Prostate gland (tissue), 2 donors: ENCODE data around the gene ZNF837. TPM values are rescaled to one million over a fixed set of nuclear protein-coding genes. Genes with fewer than 3 reads are reported as not detected.
"Not testable (repeated sequence)": the region's sequence is repeated elsewhere in the genome, so short reads cannot be mapped to it uniquely, and the experiment has no call there.

Experiments used
- DNase-seq: peaks from one replicate; pipeline ENCODE4 v3.0.0-alpha.2; 2019; ENCODE audit warnings: low spot score
- H3K27ac ChIP-seq, 2 donors: fragments of 200-600 bp; sonication (generic); 2 replicates each; pipeline ENCODE4 v1.5.1; 2017 to 2019
- H3K27me3 ChIP-seq: fragments of 200-600 bp; sonication (generic); replicated peaks from 2 replicates; pipeline ENCODE4 v1.5.1; 2019; ENCODE audit not compliant: insufficient read depth
- H3K36me3 ChIP-seq, 2 donors: fragments of 200-600 bp; sonication (generic); 1 replicate in 1 of 2; 2 replicates in 1 of 2; pipeline versions ENCODE4 v1.5.1 to v1.8.1; 2017 to 2019
- H3K4me1 ChIP-seq: fragments of 200-600 bp; sonication (generic); replicated peaks from 2 replicates; pipeline ENCODE4 v1.5.1; 2019
- H3K4me3 ChIP-seq, 2 donors: fragments of 200-600 bp; sonication (generic); 2 replicates each; pipeline ENCODE4 v1.5.1; 2017 to 2019
- H3K9me3 ChIP-seq: fragments of 200-600 bp; sonication (generic); 2 replicates; pipeline ENCODE4 v1.5.1; 2017
- POLR2A ChIP-seq: fragments of 450-650 bp; IDR thresholded peaks from one replicate; pipeline ENCODE4 v1.6.1; 2016; ENCODE audit warnings: antibody characterized with exemption, mild to moderate bottlenecking
- POLR2AphosphoS5 ChIP-seq: sonication (generic); formaldehyde crosslinking; IDR thresholded peaks from one replicate; pipeline ENCODE4 v1.6.1; 2017; ENCODE audit warnings: antibody characterized with exemption
- WGBS: methylation state at CpG from one replicate; pipeline ENCODE4 v1.1.5; 2018; 5-methylcytosine and 5-hydroxymethylcytosine counted together
- intact Hi-C: fragments of 100-400 bp; cut with DNase I; formaldehyde crosslinking; loops from one replicate; pipeline ENCODE4 v1.14.2; 2022
- total RNA-seq, 2 donors: library from RNA; depleted of rRNA; stranded (reverse); fragments of >200 nt; gene quantifications; one replicate each; pipeline ENCODE4 v1.1.0, GENCODE V29; 2016
- TF ChIP-seq, protein P1 (sequence below), 4 experiments: fragments of 200-600 bp in 2 of 4; fragments of 450-650 bp in 2 of 4; sonication (generic) in 2 of 4; IDR thresholded peaks; 1 replicate in 3 of 4; 2 replicates in 1 of 4; pipeline ENCODE4 v1.5.1; 2016 to 2019; ENCODE audit warnings: antibody characterized with exemption in 4 of 4, mild to moderate bottlenecking in 2 of 4, moderate library complexity in 2 of 4

ZNF837 gene
- total RNA-seq, 2 donors from 2014 or later, result 12.2 to 15.7 TPM

DNA sequence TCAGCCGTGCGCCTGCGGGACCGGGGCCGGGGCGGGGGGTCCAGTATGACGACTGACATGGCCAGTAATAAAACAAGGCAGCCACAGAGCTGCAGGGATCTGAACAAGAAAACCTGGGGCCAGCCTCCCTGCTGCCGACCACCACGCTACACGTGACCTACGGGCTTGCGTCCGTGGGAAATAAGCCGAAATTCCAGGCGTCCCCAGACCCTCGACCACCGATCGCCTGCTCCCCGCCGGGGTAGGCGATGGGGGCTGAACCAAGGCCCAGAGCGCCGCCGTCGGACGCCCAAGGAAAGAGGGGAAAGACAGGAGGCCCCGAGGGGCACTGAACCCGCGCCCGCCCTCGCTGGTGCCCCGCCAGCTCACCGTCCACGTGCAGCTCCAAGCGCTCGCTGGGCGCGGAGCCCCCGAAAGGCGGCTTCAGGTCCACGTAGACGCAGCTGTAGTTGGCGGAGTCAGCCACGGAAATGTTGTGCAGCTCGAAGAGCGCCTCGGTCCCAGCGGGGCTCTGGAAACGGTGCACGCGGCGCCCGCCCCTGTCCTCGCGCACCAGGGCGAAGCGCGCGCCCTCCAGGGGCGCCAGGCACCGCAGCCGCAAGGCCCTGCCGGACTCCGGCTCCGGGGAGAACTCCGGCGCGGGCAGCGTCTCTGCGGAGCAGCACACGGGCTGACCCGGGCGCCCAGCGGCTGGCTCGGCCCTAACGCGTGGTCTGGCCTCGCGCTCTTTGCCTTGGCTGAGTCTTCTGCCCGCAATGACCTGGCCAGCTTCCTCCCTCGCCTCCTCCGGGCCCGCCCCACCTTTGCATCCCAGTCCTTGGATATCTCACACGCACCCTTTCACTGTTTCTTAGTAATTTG lies 30.6 kb downstream of the ZNF837 start:
- Histone ChIP-seq H3K27me3 (peaks cover 3% of the 10 kb centered on the region), H3K4me1 (no peaks in the 10 kb centered on the region), H3K9me3 (no peaks in the 10 kb centered on the region), H3K36me3 (no peaks in the 10 kb centered on the region), H3K27ac (no peak overlapping the region), H3K4me3 (no peak overlapping the region)
- DNase-seq, result no peak
- intact Hi-C loops, result no loop called here
- WGBS, result 30% methylated on average over 68 of the region's 84 CpGs
- TF ChIP-seq POLR2AphosphoS5 (no peak), POLR2A (no peak)
- TF ChIP-seq, protein P1, sequence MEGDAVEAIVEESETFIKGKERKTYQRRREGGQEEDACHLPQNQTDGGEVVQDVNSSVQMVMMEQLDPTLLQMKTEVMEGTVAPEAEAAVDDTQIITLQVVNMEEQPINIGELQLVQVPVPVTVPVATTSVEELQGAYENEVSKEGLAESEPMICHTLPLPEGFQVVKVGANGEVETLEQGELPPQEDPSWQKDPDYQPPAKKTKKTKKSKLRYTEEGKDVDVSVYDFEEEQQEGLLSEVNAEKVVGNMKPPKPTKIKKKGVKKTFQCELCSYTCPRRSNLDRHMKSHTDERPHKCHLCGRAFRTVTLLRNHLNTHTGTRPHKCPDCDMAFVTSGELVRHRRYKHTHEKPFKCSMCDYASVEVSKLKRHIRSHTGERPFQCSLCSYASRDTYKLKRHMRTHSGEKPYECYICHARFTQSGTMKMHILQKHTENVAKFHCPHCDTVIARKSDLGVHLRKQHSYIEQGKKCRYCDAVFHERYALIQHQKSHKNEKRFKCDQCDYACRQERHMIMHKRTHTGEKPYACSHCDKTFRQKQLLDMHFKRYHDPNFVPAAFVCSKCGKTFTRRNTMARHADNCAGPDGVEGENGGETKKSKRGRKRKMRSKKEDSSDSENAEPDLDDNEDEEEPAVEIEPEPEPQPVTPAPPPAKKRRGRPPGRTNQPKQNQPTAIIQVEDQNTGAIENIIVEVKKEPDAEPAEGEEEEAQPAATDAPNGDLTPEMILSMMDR (IDR thresholded peaks at IDR 0.05), result no peak

DNA sequence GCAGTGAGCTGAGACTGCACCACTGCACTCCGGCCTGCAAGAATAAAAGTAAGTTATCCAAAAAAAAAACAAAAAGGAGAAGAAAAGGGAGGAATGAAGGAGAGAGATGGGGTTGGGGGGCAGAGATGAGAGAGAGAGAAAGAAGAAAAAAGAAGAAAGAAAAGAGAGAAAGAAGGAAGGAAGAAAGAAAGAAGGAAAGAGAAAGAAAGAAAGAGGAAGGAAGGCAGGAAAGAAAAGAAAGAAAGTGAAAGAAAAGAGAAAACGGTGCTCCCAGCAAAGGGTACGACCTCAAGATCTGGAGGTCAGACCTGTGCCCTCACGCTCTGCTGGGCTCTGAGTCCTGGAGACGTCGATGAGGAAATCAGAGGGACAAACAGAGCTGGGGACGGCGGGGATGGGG lies 31.2 kb downstream of the ZNF837 start:
- peaks cover 3% of the 10 kb centered on the region for H3K27me3 ChIP-seq
- TF ChIP-seq POLR2A (no peak), POLR2AphosphoS5 (no peak)
- TF ChIP-seq, protein P1 (IDR thresholded peaks at IDR 0.05), result no peak
- no peak for DNase-seq
- no peak overlapping the region for H3K27ac ChIP-seq
- WGBS, result 38% methylated on average over 8 of the region's 8 CpGs
- H3K9me3 ChIP-seq, result no peaks in the 10 kb centered on the region
- no peak overlapping the region for H3K4me3 ChIP-seq
- H3K36me3 ChIP-seq, result no peaks in the 10 kb centered on the region
- H3K4me1 ChIP-seq, result no peaks in the 10 kb centered on the region
- intact Hi-C loops, result no loop called here

DNA sequence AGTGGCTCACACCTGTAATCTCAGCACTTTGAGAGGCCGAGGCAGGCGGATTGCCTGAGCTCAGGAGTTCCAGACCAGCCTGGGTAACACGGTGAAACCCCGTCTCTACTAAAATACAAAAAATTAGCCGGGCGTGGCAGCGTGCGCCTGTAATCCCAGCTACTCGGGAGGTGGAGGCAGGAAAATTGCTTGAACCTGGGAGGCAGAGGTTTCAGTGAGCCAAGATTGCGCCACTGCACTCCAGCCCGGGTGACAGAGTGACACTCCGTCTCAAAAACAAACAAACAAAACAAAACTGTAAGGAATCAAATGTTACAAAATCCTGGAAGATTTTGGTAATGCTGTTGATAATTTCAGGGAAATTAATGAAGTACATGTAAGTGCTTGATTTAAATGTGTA lies 32.8 kb downstream of the ZNF837 start:
- H3K9me3 ChIP-seq, H3K27ac ChIP-seq, H3K4me1 ChIP-seq, DNase-seq, intact Hi-C loops, H3K36me3 ChIP-seq, H3K27me3 ChIP-seq: not testable (repeated sequence)
- peak overlapping the region; percentile 44 for H3K4me3 ChIP-seq
- 25% methylated on average over 12 of the region's 12 CpGs for WGBS

DNA sequence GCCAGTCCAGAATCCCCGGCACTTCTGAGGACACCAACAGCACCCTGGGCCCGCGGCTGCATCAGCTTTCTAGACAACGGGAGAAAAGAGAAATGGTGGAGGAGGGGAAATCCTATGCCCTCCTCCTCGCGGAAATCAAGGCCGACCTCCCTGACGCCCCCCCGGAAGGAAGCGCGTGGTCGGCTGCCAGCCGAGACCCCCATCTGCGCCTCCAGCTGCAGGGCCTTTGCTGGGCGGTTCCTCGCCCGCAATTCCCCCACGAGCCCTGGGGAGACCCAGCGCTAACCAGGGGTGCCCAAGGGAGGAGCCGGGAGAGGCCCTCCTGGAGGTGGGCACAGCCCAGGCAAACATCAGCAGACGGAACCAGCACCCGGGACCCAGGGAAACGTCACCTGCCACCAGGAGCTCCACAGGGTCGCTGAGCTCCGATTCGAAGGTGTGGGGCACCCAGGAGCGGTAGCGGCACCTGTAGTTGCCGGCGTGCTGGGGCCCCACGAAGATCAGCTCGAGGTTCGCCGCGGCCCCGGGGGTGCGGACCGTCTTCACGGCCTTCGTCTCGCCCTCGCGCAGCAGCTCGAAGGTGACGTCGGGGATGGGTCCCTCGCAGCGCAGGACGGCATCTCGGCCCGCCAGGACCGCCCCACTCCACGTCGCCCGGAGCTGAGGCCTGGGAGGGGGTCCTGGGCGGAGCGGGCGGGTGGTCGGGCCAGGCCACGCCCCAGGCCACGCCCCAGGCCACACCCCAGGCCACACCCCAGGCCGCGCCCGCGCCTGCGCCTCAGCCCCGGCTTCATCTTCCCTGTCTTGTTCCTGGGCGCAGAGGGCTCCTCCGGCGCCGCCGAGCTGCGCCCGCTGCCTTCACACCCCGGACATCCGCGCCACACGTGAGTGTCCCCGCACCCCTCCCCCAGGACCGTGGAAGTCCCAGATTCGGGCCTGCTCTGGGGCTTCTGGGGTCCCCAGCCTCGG lies 33.6 kb downstream of the ZNF837 start:
- Histone ChIP-seq H3K4me1 (no peaks in the 10 kb centered on the region), H3K36me3 (no peaks in the 10 kb centered on the region), H3K27me3 (peaks cover 3% of the 10 kb centered on the region), H3K4me3 (peak overlapping the region; percentile 44), H3K27ac (peak overlapping the region; percentile 62 to 66), H3K9me3 (no peaks in the 10 kb centered on the region)
- intact Hi-C loops, result no loop called here
- WGBS, result 3% methylated on average over 60 of the region's 82 CpGs
- peak; percentile 18 for DNase-seq
- TF ChIP-seq POLR2AphosphoS5, result peak; percentile 31
- TF ChIP-seq, protein P1 (IDR thresholded peaks at IDR 0.05), result no peak

DNA sequence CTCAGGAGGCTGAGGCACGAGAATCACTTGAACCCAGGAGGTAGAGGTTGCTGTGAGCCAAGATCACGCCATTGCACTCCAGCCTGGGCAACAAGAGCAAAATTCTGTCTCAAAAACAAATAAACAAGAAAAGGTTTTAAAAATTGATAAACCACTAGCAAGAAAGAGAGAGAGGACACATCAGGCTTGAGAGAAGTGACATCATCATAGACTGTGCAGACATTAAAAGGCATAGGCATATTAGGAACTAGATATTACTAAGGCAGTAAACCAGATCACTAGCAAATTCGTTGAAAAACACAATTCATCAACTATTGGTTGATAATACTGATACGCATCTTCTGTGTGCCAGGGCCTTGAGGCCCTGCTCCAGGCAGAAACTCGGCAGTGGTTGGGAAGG lies 35.3 kb downstream of the ZNF837 start:
- no peak overlapping the region for H3K27ac ChIP-seq
- H3K9me3 ChIP-seq, result no peaks in the 10 kb centered on the region
- no peak overlapping the region for H3K4me3 ChIP-seq
- 61% methylated on average over 5 of the region's 5 CpGs for WGBS
- TF ChIP-seq POLR2AphosphoS5 (no peak), POLR2A (no peak)
- TF ChIP-seq, protein P1 (IDR thresholded peaks at IDR 0.05), result no peak
- intact Hi-C loops, result no loop called here
- no peak for DNase-seq
- H3K36me3 ChIP-seq, result no peaks in the 10 kb centered on the region
- no peaks in the 10 kb centered on the region for H3K4me1 ChIP-seq
- peaks cover 3% of the 10 kb centered on the region for H3K27me3 ChIP-seq
